Prostate gland (tissue), 2 donors: ENCODE results near the gene SUPT3H. TPM values are rescaled to one million over a fixed set of nuclear protein-coding genes. Genes with fewer than 3 reads are reported as not detected.
A peak's percentile ranks its signal among the peaks of the same experiment; 100 is the strongest.

ENCODE experiments used
- DNase-seq: peaks from one replicate; pipeline ENCODE4 v3.0.0-alpha.2; 2019; ENCODE audit warnings: low spot score
- H3K27ac ChIP-seq, 2 donors: fragments of 200-600 bp; sonication (generic); 2 replicates each; pipeline ENCODE4 v1.5.1; 2017 to 2019
- H3K27me3 ChIP-seq: fragments of 200-600 bp; sonication (generic); replicated peaks from 2 replicates; pipeline ENCODE4 v1.5.1; 2019; ENCODE audit not compliant: insufficient read depth
- H3K36me3 ChIP-seq, 2 donors: fragments of 200-600 bp; sonication (generic); 1 replicate in 1 of 2; 2 replicates in 1 of 2; pipeline versions ENCODE4 v1.5.1 to v1.8.1; 2017 to 2019
- H3K4me1 ChIP-seq: fragments of 200-600 bp; sonication (generic); replicated peaks from 2 replicates; pipeline ENCODE4 v1.5.1; 2019
- H3K4me3 ChIP-seq, 2 donors: fragments of 200-600 bp; sonication (generic); 2 replicates each; pipeline ENCODE4 v1.5.1; 2017 to 2019
- H3K9me3 ChIP-seq: fragments of 200-600 bp; sonication (generic); 2 replicates; pipeline ENCODE4 v1.5.1; 2017
- POLR2A ChIP-seq: fragments of 450-650 bp; IDR thresholded peaks from one replicate; pipeline ENCODE4 v1.6.1; 2016; ENCODE audit warnings: antibody characterized with exemption, mild to moderate bottlenecking
- POLR2AphosphoS5 ChIP-seq: sonication (generic); formaldehyde crosslinking; IDR thresholded peaks from one replicate; pipeline ENCODE4 v1.6.1; 2017; ENCODE audit warnings: antibody characterized with exemption
- WGBS: methylation state at CpG from one replicate; pipeline ENCODE4 v1.1.5; 2018; 5-methylcytosine and 5-hydroxymethylcytosine counted together
- intact Hi-C: fragments of 100-400 bp; cut with DNase I; formaldehyde crosslinking; loops from one replicate; pipeline ENCODE4 v1.14.2; 2022
- total RNA-seq, 2 donors: library from RNA; depleted of rRNA; stranded (reverse); fragments of >200 nt; gene quantifications; one replicate each; pipeline ENCODE4 v1.1.0, GENCODE V29; 2016
- TF ChIP-seq, protein P1 (sequence below), 4 experiments: fragments of 200-600 bp in 2 of 4; fragments of 450-650 bp in 2 of 4; sonication (generic) in 2 of 4; IDR thresholded peaks; 1 replicate in 3 of 4; 2 replicates in 1 of 4; pipeline ENCODE4 v1.5.1; 2016 to 2019; ENCODE audit warnings: antibody characterized with exemption in 4 of 4, mild to moderate bottlenecking in 2 of 4, moderate library complexity in 2 of 4

Gene SUPT3H
- total RNA-seq, 2 donors from 2014 or later, result 4.6 to 13.1 TPM

- DNase-seq, result peak; percentile 19
- intact Hi-C loops, result loop anchor here (5.0 kb wide), 1 partner anchor 721 kb away; no protein-coding TSS in a partner anchor
- H3K9me3 ChIP-seq, result no peaks in the 10 kb centered on the region
- peak overlapping the region; percentile 97 for H3K27ac ChIP-seq
- 2% methylated on average over 21 of the region's 21 CpGs for WGBS
- H3K36me3 ChIP-seq, result no peaks in the 10 kb centered on the region
- no peaks in the 10 kb centered on the region for H3K27me3 ChIP-seq
- no peak for TF ChIP-seq POLR2A
- peak; percentile 26 for TF ChIP-seq POLR2AphosphoS5
- TF ChIP-seq, protein P1, sequence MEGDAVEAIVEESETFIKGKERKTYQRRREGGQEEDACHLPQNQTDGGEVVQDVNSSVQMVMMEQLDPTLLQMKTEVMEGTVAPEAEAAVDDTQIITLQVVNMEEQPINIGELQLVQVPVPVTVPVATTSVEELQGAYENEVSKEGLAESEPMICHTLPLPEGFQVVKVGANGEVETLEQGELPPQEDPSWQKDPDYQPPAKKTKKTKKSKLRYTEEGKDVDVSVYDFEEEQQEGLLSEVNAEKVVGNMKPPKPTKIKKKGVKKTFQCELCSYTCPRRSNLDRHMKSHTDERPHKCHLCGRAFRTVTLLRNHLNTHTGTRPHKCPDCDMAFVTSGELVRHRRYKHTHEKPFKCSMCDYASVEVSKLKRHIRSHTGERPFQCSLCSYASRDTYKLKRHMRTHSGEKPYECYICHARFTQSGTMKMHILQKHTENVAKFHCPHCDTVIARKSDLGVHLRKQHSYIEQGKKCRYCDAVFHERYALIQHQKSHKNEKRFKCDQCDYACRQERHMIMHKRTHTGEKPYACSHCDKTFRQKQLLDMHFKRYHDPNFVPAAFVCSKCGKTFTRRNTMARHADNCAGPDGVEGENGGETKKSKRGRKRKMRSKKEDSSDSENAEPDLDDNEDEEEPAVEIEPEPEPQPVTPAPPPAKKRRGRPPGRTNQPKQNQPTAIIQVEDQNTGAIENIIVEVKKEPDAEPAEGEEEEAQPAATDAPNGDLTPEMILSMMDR (IDR thresholded peaks at IDR 0.05), result no peak
- no peaks in the 10 kb centered on the region for H3K4me1 ChIP-seq
- H3K4me3 ChIP-seq, result peak overlapping the region; percentile 82 to 92
Measured at GRCh38 chr6:45378334-45378926, 696 bp upstream of the SUPT3H start.

GRCh38 chr6:45377043-45377553, 636 bp downstream of the SUPT3H start:
- Histone ChIP-seq H3K36me3 (no peaks in the 10 kb centered on the region), H3K4me3 (peak overlapping the region; percentile 82 to 92), H3K4me1 (no peaks in the 10 kb centered on the region), H3K27me3 (no peaks in the 10 kb centered on the region), H3K27ac (peak overlapping the region; percentile 97), H3K9me3 (no peaks in the 10 kb centered on the region)
- WGBS, result 1% methylated on average over 21 of the region's 21 CpGs
- intact Hi-C loops, result loop anchor here (5.0 kb wide), 1 partner anchor 720 kb away; no protein-coding TSS in a partner anchor
- no peak for DNase-seq
- TF ChIP-seq POLR2AphosphoS5, result no peak
- TF ChIP-seq, protein P1 (IDR thresholded peaks at IDR 0.05), result peak in 1 of 4 experiments; percentile 8
- no peak for TF ChIP-seq POLR2A

DNA sequence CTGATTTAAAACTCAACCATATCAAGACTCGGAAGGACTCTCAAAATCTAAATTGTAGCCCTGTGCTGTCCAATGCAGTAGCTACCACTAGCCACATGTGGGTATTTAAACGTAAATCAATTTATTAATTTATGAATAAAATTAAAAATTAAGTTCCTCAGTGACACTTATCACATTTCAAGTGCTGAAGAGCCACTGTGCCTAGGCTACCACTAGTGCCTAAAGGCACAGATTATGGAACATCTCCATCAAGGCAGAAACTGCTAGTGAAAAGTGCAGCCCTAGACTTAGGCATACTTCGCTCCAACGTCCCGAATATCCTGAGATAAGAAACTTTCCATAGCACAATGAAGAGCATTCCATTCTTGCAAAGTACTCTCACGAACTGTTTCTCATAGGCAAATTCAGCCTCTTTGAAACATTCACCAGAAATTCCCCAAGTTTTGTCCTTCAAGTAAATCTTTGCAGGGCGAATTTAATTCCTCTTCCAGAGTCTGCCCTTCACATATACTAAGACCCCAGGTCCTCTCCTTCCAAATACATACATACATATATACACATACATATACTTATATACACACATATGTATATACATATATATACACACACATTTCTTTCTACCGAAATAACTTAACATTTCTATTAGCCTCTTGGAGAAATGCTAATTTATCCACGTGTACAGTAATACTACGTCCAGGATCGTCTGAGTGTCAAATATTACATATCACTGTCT, 1.3 kb downstream of the SUPT3H start:
- Histone ChIP-seq H3K9me3 (no peaks in the 10 kb centered on the region), H3K4me1 (no peaks in the 10 kb centered on the region), H3K27me3 (no peaks in the 10 kb centered on the region), H3K36me3 (no peaks in the 10 kb centered on the region), H3K4me3 (peak overlapping the region; percentile 82 to 92), H3K27ac (peak overlapping the region in 1 of 2 donors; percentile 97)
- no peak for TF ChIP-seq POLR2AphosphoS5
- no peak for TF ChIP-seq POLR2A
- TF ChIP-seq, protein P1 (IDR thresholded peaks at IDR 0.05), result no peak
- no peak for DNase-seq
- 39% methylated on average over 11 of the region's 11 CpGs for WGBS
- intact Hi-C loops, result loop anchor here (5.0 kb wide), 1 partner anchor 719 kb away; no protein-coding TSS in a partner anchor

DNA sequence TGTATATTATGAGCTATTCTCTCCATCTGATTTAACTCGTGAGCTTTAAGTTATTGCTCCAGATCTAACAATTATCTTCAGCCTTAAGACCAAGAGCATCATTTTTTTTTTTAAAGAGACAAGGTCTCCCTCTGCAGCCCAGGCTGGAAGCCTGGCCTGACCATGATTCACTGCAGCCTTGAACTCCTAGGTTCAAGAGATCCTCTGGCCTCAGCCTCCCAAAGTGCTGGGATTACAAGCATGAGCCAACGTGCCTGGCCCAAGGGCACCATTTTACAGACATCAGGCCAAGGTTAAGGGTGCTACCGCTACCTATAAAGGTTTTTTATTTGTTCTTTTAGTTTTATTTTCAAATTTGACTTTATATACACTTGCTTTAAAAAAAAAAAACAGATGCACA, 2.3 kb downstream of the SUPT3H start:
- intact Hi-C loops, result loop anchor here (5.0 kb wide), 1 partner anchor 718 kb away; no protein-coding TSS in a partner anchor
- WGBS, result 83% methylated on average over 3 of the region's 3 CpGs
- no peaks in the 10 kb centered on the region for H3K4me1 ChIP-seq
- no peaks in the 10 kb centered on the region for H3K9me3 ChIP-seq
- TF ChIP-seq POLR2A (no peak), POLR2AphosphoS5 (no peak)
- TF ChIP-seq, protein P1 (IDR thresholded peaks at IDR 0.05), result no peak
- no peak for DNase-seq
- H3K36me3 ChIP-seq, result no peaks in the 10 kb centered on the region
- H3K27me3 ChIP-seq, result no peaks in the 10 kb centered on the region
- no peak overlapping the region for H3K27ac ChIP-seq
- H3K4me3 ChIP-seq, result no peak overlapping the region
